GM20000 (cell line): ENCODE measurements around the gene SYNE1.

Experiments
- DNase-seq: peaks from one replicate; pipeline ENCODE4 v3.0.0; 2012; ENCODE audit warnings: low spot score
- CTCF ChIP-seq: IDR thresholded peaks from 2 replicates; pipeline ENCODE4 v1.5.1; 2012; ENCODE audit warnings: mild to moderate bottlenecking, control low read depth; ENCODE audit errors: extremely low read depth, missing control alignments

SYNE1 gene

GRCh38 chr6:152458648-152459644 is 178.2 kb downstream of the SYNE1 start:
- TF ChIP-seq CTCF = no peak
- DNase-seq = no peak

DNA sequence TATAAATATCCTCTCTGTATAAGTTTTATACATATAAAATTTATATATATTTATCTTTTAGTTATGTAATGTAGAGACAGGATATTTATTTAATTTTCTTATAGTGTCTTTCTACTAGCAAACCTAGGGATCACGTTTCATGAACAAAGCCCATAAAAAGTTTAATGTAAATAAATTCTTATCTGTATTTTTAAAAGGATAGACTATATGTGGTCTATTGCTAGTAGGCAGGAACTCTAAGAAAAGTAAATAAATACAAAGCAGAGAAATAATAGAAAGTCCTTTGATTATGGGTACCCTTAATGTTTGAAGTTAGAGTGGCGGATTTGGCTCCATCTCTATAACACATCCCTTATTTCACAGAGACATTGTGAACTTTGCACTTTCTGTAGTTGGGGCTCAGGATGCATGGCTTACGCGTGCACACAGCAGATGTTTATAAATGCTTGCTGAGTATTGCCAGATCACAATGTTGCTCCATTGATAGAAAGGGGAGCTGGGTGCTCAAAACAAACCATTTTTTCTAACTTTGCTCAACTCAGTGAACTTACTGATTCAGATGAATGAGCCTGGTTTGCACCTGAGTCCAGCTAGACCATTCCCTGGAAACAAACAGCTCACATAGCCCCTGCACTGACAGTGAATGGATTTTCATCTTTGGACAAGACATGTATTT is 179.1 kb downstream of the SYNE1 start:
- DNase-seq = no peak
- no peak for TF ChIP-seq CTCF

DNA sequence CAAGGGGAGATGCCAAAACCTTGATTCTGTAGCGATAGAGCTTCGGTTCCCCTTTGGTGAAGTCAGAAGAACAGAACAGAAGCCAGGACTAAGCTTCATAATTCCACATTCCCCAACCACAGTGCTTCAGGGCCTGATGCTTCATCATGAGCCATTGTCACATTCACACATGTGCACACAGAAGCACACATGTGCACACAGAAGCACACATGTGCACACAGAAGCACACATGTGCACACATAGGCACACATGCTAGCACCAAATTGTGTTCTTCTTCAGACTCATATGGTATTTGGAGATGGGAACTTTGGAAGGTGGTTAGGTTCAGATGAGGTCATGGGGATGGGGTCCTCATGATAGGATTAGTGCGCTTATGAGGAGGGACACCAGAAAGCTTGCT is 183.2 kb downstream of the SYNE1 start:
- TF ChIP-seq CTCF = no peak
- DNase-seq = no peak

DNA sequence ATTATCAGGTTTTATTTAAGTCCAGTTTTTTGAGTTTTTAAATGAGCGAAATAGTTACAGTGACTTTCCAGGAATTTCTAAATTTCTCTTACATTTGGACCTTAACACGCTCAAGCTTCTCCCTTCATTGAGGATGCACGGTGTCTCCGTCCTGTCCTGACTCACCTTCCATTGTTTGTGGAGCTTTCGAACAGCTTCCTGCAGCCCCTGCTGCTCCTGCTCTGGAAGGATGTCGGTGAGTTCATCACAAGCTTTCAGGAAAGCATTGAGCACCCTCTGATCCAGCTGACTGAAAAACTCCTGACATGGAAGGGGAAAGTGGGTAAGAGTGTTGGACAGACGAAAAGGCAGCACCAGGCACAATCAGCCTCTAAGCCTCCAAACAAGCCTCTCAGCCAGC is 183.7 kb downstream of the SYNE1 start:
- no peak for DNase-seq
- no peak for TF ChIP-seq CTCF

- no peak for DNase-seq
- TF ChIP-seq CTCF = no peak
Measured at GRCh38 chr6:152452639-152453038, 184.5 kb downstream of the SYNE1 start.

GRCh38 chr6:152450519-152450918 is 186.6 kb downstream of the SYNE1 start:
- no peak for DNase-seq
- TF ChIP-seq CTCF = no peak

DNA sequence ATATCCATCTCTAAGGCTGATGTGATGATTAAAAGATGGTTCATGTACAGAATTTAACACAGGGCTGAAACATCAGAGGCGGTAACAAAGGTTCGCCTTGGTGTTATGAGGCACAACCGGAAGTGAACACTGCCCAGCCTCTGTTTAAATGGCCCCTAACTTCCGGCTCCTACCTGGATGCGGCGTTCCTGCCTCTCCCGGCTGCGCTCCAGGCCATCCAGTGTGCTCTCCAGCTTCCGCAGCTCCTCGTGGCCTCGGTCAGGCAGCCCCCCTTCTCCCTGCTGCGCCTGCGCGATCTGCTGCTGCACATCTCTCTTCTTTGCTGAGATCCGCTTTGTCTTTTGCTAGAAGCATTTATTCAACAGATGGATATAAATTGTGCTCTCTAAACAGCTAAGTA is 195.3 kb downstream of the SYNE1 start:
- no peak for DNase-seq
- no peak for TF ChIP-seq CTCF
